ENCODE data around the gene ADIG. TPM values are rescaled to one million over a fixed set of nuclear protein-coding genes. Genes with fewer than 3 reads are reported as not detected.

The ADIG gene
- total RNA-seq, 1 donor from 2014 or later = not detected

GRCh38 chr20:38550274-38550673 is 30.7 kb upstream of the ADIG start:
- no peaks in the 10 kb centered on the region for H3K36me3 Mint-ChIP-seq (ENCODE audit: unreplicated experiment)
- no peak for DNase-seq
- TF ChIP-seq, protein P1, sequence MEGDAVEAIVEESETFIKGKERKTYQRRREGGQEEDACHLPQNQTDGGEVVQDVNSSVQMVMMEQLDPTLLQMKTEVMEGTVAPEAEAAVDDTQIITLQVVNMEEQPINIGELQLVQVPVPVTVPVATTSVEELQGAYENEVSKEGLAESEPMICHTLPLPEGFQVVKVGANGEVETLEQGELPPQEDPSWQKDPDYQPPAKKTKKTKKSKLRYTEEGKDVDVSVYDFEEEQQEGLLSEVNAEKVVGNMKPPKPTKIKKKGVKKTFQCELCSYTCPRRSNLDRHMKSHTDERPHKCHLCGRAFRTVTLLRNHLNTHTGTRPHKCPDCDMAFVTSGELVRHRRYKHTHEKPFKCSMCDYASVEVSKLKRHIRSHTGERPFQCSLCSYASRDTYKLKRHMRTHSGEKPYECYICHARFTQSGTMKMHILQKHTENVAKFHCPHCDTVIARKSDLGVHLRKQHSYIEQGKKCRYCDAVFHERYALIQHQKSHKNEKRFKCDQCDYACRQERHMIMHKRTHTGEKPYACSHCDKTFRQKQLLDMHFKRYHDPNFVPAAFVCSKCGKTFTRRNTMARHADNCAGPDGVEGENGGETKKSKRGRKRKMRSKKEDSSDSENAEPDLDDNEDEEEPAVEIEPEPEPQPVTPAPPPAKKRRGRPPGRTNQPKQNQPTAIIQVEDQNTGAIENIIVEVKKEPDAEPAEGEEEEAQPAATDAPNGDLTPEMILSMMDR (IDR thresholded peaks at IDR 0.05; ENCODE audit: partially characterized antibody, unreplicated experiment) = no peak
- no peak overlapping the region for H3K4me3 Mint-ChIP-seq (ENCODE audit: unreplicated experiment)
- no peaks in the 10 kb centered on the region for H3K9me3 Mint-ChIP-seq (ENCODE audit: unreplicated experiment)
- H3K27ac Mint-ChIP-seq (ENCODE audit: unreplicated experiment) = no peak overlapping the region
- no peaks in the 10 kb centered on the region for H3K4me1 Mint-ChIP-seq (ENCODE audit: low read depth, unreplicated experiment)
- no peaks in the 10 kb centered on the region for H3K27me3 Mint-ChIP-seq (ENCODE audit: unreplicated experiment)

DNA sequence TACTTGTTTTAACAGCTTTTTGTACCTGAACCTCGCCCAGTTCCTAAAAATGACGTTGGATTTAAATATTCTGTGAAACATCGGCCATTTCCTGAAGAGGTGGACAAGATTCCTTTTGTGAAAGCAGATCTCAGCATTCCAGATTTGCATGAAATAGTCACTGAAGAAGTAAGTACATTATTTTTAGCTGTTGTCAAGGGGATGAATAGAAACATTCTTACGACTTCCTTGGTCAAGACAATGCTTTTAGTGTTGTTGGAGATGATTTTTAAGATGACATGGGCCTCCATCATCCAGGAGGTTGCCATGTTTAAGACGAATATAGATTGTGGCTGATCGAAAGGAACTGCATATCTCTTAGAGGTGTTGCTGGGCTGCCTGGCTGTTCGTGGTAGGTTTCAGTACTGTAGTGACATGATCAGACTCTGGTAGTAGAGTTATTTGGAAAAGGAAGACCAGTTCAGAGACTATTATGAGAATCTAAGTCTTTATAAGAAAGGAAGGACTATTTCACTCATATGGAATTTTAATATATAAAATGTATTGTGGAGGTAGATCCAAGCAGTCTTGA is 29.9 kb upstream of the ADIG start:
- H3K27ac Mint-ChIP-seq (ENCODE audit: unreplicated experiment) = no peak overlapping the region
- no peaks in the 10 kb centered on the region for H3K36me3 Mint-ChIP-seq (ENCODE audit: unreplicated experiment)
- TF ChIP-seq, protein P1 (IDR thresholded peaks at IDR 0.05; ENCODE audit: partially characterized antibody, unreplicated experiment) = no peak
- H3K27me3 Mint-ChIP-seq (ENCODE audit: unreplicated experiment) = no peaks in the 10 kb centered on the region
- no peaks in the 10 kb centered on the region for H3K9me3 Mint-ChIP-seq (ENCODE audit: unreplicated experiment)
- DNase-seq = no peak
- H3K4me1 Mint-ChIP-seq (ENCODE audit: low read depth, unreplicated experiment) = no peaks in the 10 kb centered on the region
- no peak overlapping the region for H3K4me3 Mint-ChIP-seq (ENCODE audit: unreplicated experiment)

DNA sequence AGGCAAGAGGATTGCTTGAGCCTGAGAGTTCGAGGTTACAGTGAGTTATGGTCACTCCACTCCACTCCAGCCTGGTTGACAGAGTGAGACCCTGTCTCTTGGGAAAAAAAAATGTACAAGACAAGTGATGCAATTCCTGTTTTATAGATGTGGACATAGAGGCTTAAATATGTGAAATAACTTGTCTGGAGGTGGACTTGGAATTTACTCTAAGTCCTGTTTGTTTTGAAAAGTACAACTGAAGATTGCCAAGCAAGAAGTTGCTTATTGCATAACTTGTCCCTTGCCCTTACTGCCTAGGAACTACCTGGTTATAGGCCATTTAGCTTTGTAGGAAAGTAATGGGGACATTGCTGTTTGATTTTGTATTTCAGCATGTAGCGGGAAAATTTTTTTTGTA is 26.0 kb upstream of the ADIG start:
- no peaks in the 10 kb centered on the region for H3K36me3 Mint-ChIP-seq (ENCODE audit: unreplicated experiment)
- TF ChIP-seq, protein P1 (IDR thresholded peaks at IDR 0.05; ENCODE audit: partially characterized antibody, unreplicated experiment) = no peak
- H3K9me3 Mint-ChIP-seq (ENCODE audit: unreplicated experiment) = no peaks in the 10 kb centered on the region
- H3K4me3 Mint-ChIP-seq (ENCODE audit: unreplicated experiment) = no peak overlapping the region
- H3K27ac Mint-ChIP-seq (ENCODE audit: unreplicated experiment) = no peak overlapping the region
- H3K4me1 Mint-ChIP-seq (ENCODE audit: low read depth, unreplicated experiment) = no peaks in the 10 kb centered on the region
- no peak for DNase-seq
- H3K27me3 Mint-ChIP-seq (ENCODE audit: unreplicated experiment) = no peaks in the 10 kb centered on the region

DNA sequence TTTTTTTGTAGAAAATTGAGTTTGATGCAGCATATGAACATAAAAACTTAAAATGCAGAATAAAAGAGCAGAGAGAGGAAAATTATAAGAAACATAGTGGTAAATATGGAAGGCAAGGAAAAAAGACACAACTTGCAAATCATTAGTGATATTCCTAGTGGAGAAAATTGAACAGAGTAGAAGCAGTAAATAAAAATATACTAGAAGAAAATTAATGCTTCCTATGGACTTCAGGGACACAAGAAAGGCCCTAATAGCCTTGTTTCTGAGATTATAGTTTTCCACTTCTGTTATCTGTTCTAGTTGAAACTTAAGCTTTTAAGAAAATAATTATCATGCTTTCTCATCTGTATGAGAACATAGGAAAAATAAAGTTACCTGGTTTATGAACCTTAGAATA is 25.6 kb upstream of the ADIG start:
- no peak for DNase-seq
- no peak overlapping the region for H3K27ac Mint-ChIP-seq (ENCODE audit: unreplicated experiment)
- H3K4me3 Mint-ChIP-seq (ENCODE audit: unreplicated experiment) = no peak overlapping the region
- TF ChIP-seq, protein P1 (IDR thresholded peaks at IDR 0.05; ENCODE audit: partially characterized antibody, unreplicated experiment) = no peak
- H3K36me3 Mint-ChIP-seq (ENCODE audit: unreplicated experiment) = no peaks in the 10 kb centered on the region
- no peaks in the 10 kb centered on the region for H3K9me3 Mint-ChIP-seq (ENCODE audit: unreplicated experiment)
- no peaks in the 10 kb centered on the region for H3K27me3 Mint-ChIP-seq (ENCODE audit: unreplicated experiment)
- no peaks in the 10 kb centered on the region for H3K4me1 Mint-ChIP-seq (ENCODE audit: low read depth, unreplicated experiment)

DNA sequence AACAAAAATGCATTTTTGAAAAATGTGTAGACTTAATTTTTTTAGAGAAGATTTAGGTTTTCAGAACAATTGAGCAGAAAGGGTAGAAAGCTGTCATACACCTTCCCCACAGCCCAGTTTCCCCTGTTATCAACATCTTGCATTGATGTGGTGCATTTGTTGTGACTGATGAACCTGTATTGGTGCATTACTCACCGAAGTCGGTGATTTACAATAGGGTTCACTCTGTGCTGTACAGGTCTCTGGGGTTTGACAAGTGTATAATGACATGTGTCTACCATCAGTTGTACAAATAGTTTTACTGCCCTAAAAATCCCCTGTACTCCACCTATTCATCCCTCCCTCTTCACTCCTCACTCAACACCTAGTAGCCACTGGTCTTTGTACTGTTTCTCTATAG is 23.8 kb upstream of the ADIG start:
- Mint-ChIP-seq H3K27ac (ENCODE audit: unreplicated experiment) (no peak overlapping the region), H3K36me3 (ENCODE audit: unreplicated experiment) (no peaks in the 10 kb centered on the region), H3K9me3 (ENCODE audit: unreplicated experiment) (no peaks in the 10 kb centered on the region), H3K4me3 (ENCODE audit: unreplicated experiment) (no peak overlapping the region), H3K27me3 (ENCODE audit: unreplicated experiment) (no peaks in the 10 kb centered on the region), H3K4me1 (ENCODE audit: low read depth, unreplicated experiment) (no peaks in the 10 kb centered on the region)
- no peak for DNase-seq
- TF ChIP-seq, protein P1 (IDR thresholded peaks at IDR 0.05; ENCODE audit: partially characterized antibody, unreplicated experiment) = no peak
